Esophagus muscularis mucosa (tissue), 3 donors: ENCODE results near the gene EFHC2.

ENCODE experiments used
- EP300 ChIP-seq: sonication (generic); formaldehyde crosslinking; IDR thresholded peaks from one replicate; pipeline ENCODE4 v1.6.1; 2017; ENCODE audit warnings: antibody characterized with exemption
- TF ChIP-seq, protein P1 (sequence below), 3 experiments: fragments of 200-600 bp in 2 of 3; fragments of 450-650 bp in 1 of 3; sonication (generic) in 2 of 3; IDR thresholded peaks; one replicate each; pipeline ENCODE4 v1.5.1; 2017 to 2019; ENCODE audit warnings: antibody characterized with exemption in 3 of 3, mild to moderate bottlenecking in 2 of 3, moderate library complexity in 1 of 3

- TF ChIP-seq, protein P1, sequence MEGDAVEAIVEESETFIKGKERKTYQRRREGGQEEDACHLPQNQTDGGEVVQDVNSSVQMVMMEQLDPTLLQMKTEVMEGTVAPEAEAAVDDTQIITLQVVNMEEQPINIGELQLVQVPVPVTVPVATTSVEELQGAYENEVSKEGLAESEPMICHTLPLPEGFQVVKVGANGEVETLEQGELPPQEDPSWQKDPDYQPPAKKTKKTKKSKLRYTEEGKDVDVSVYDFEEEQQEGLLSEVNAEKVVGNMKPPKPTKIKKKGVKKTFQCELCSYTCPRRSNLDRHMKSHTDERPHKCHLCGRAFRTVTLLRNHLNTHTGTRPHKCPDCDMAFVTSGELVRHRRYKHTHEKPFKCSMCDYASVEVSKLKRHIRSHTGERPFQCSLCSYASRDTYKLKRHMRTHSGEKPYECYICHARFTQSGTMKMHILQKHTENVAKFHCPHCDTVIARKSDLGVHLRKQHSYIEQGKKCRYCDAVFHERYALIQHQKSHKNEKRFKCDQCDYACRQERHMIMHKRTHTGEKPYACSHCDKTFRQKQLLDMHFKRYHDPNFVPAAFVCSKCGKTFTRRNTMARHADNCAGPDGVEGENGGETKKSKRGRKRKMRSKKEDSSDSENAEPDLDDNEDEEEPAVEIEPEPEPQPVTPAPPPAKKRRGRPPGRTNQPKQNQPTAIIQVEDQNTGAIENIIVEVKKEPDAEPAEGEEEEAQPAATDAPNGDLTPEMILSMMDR (IDR thresholded peaks at IDR 0.05) = no peak
- no peak for TF ChIP-seq EP300
These were observed 200.3 kb downstream of the EFHC2 start for GRCh38 chrX:44143061-44143602.
